Activated effector memory CD4-positive, alpha-beta T cell treated with anti-CD3 and anti-CD28 coated beads, Interleukin-2, amount 50 U/mL, for 16 hours (primary cell): ENCODE results near the gene POLN.

Source experiments
- DNase-seq: peaks from one replicate; pipeline ENCODE4 v3.0.0-alpha.2; 2020

Gene POLN

DNA sequence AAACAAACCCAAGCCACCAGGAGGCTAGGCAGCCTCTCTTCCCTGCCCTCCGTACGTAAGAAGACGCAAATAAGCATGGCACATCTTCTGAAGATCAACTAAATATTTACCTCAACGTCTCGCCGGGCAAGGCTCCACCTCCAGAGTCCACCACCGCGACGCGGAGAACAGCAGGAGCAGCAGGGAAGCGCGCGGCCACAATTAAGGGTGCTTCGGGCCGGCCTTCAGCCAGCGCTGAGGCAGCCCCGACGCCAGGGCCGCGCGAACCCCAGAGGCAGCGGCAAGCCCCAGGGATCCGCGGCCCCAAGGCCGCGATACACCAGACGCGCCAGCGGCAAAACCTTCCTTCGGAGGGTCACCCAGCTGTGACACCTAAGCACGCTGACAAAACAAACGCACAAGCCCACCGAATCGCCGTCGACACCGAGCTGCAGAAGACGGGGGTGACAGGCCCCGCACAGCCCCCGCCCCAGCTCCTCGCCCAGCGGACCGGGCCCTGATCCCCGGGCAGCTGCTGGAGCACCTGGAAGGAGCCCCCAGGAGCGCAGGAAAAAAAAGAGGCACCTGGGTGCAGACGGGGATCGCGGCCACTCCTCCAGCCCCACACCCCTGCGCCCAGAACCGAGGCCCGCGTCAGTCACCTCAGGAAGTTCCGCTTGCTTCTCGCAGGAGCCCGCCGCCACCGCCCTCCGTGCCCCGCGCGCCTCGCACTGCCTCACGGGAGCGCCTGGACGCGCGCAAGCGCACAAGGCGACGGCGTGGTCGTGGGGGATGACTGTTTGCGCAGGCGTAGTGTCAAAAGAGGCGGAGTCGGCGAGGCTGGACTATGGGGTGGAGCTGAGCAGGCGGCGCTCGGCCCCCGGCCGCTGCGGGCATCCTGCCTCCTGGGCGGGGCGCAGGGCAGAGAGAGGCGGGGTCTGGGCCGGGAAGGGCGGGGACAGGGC lies at the start of gene POLN, which contains the start of gene HAUS3:
Gene POLN (minus strand): TSS at position 712 of the 944 bp plus-strand sequence. CDS start 12,890 bp downstream, outside the sequence.
Gene HAUS3 (minus strand): TSS at position 712 of the 944 bp plus-strand sequence. CDS start 1,175 bp downstream, outside the sequence.
- peak; percentile 100 for DNase-seq

DNA sequence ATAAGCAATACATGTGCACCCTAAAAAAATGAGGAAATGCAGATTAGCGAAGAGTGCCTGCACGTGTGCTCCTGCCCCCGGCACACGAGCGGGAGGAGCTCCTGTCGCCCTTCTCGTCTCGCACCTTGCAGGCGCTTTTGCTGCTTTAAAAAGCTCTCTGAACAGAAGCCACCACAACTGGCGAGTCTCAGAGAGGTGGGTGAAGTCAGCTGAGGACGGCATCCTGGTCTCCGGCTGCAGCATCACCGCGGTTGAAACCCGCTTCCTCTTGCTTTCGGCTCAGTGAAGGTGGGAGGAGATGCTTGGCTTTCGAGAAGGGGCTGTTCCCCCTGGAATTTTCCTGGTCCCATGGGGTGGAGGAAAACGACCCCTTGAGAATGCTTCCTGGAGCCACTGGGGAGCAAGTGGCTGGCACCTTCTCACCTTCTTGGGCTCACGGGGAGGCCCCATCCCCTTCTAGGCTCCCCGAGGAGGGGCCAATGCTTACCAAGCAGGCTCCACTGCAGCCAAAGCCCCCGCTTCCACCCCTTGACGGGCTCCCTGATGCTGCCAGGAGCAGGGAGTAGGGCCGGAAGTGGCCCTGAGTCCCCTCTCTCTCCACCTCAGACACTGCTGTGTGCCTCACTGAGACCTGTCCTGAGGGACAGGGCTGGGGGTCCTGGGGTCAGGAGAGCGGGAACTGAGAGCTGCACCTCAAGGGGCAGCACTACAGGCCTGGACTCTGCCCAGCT lies 49.2 kb upstream of the POLN start:
- DNase-seq: peak; percentile 77

DNA sequence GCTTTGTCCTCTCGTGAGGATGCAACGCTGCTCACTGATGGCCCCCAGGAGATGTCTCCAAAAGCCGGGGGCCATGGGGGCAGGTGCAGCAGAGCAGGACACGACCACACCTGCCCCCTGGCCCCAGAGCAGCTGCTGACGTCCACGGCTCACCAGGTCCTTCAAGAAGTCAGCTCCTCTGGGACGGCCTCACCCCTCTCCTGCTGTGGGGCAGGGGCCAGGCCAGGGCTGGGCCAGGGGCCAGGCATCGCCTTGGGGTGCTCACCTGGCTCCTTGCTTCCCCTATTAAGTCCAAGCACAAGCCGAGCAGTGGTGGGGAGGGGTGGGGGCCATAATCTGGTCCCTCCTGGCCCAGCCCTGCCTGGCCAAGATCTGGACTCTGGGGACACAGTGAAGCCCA lies 48.6 kb upstream of the POLN start:
- DNase-seq: no peak

DNA sequence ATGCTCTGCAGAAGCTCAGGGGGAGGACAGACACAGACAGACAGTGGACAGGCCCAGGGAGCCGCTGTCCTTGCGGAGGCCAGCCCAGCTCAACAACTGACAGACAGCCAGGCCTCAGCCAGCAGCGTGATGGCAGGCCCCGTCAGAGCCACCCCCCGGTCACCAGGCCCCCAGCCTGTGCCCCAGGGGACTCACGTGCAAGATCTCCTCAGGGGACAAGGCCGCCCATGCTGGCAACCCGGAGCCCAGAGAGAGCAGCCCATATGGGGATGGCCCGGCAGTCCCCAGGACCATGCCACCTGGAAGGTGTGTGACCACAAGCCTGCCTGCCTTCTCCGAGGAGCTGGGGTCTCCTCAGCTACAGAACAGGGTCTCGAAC lies 48.0 kb upstream of the POLN start:
- peak; percentile 58 for DNase-seq

DNA sequence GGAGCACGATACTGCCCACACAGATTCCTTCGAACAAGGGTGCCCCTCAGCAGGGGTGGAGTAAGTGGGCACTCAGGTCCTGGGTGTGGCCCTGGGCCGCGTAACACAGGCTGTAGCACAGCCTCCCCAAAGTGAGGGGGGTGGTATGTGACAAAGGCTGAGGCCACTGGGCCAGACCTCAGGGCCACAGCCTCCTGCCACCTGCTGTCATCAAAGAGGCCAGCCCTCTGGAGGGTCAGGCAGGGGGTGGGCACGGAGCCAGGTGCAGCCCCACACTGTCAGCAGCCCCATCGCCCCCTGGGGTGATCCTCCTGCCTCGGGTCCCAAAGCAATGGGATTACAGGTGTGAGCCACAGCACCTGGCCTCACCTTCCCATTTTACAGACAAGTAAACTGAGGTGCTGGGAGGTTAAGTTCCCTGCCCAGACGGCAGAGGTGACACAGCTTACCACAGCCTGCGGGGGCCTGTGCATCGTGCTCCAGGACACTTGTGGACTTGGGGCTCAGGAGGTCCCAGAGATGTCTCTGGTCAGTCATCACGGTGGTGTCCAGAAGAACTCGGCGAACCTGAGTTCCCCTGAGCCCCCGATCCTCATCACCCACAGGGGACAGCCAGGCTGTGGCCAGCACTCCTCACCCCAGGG lies 47.5 kb upstream of the POLN start:
- DNase-seq: peak; percentile 50

DNA sequence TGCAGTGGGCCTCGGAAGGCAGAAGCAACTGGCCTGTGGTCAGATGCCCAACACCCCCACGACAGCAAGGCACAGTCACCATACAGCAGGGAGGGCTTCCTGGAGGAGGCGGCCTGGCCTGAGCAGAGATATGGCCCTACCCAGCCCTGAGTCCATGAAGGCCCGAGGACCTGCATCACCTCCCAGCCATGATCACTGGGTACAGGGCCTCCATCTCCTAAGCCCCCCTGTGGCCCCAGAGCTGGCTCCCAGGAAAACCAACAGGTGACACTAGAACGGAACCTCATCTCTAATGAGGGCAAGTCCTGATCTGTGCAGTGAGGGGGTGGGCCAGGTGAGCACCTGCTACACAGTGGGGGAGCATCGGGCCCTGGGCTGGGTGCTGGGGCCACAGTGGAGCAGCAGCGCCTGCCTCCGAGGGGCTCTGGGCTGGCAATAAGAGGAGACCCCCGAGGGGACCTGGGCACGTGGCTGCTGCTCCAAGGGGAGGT lies 46.2 kb upstream of the POLN start:
- peak; percentile 60 for DNase-seq

DNA sequence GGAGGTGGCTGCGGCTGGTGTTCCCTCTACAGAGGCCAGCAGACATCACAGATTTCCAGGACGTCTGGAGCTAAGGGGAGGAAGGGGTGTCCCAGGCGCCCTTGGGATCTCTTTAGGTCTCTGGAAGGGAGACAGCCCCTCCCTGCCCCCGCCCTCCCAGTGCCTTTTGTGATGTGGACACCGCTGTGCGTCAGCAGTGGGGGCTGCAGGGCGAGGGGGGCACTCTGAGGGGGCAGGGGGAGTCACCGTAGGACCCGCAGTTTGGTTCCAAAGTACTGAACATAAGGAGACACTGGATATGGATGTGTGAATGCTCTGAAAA lies 45.6 kb upstream of the POLN start:
- DNase-seq: no peak

DNA sequence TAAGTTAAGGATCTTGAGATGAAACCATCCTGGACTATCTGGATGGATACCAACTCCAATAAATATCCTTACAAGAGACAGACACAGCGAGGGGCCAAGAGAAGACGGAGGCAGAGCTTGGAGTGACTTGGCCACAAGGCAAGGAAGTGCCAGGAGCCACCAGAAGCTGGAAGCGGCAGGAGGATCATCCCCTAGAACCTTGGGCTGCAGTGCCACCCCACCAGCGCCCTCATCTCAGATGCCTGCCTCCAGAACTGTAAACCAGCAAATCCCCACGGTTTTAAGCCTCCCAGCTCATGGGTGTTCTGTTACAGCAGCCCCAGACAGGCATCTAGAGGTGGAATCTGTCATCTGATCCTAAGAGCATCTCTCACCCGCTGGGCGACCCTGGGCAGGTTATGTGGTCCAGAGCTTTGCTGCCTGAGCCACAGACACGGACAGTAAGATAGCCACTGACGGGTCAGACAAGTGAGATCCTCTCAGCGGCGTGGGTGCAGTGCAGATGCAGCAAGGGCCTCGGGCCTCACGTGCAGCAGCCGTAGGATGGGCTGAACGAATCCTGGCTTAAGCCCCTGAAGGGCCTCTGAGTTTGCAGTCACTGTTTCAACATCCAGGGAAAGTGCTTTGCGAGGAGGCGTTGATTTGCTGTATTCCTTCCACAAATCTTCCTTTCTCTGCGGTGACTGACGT lies 45.1 kb upstream of the POLN start:
- peak; percentile 46 for DNase-seq

DNA sequence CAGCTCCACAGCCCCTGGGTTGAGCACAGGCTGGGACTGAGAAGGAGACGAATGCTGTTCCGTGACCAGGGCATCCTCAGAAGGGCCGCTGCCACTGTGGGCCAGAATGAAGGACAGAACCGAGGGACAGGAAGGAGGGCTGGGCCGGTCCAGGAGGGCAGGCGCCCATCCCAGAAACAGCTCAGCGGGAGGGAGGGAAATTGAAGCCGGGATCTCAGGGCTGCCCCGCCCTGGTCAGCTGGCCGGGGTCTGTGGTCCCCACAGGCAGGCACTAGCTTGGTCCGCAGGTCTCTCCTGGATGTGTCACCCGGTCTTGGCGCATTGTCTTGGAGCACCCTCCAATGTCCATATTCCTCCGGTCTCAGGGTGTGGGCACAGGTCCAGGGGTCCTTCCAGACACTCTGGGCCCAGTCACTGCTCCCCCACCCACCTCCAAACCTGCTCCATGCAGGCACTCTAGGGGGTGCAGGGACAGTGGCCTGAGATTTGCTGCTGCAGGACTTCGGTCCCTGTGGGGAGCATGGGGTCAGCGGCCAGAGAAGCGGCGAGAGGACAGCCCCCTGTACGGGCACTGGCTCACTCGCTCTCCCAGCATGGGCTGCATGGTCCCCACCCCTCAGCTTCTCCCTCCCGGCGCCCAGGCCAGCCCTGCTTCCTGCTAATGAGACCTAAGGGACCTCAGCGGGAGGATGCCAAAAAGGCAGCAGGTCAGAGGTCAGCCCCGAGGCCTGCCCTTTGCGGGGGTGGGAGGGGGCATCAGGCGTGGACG lies 43.9 kb upstream of the POLN start:
- DNase-seq: peak; percentile 50

DNA sequence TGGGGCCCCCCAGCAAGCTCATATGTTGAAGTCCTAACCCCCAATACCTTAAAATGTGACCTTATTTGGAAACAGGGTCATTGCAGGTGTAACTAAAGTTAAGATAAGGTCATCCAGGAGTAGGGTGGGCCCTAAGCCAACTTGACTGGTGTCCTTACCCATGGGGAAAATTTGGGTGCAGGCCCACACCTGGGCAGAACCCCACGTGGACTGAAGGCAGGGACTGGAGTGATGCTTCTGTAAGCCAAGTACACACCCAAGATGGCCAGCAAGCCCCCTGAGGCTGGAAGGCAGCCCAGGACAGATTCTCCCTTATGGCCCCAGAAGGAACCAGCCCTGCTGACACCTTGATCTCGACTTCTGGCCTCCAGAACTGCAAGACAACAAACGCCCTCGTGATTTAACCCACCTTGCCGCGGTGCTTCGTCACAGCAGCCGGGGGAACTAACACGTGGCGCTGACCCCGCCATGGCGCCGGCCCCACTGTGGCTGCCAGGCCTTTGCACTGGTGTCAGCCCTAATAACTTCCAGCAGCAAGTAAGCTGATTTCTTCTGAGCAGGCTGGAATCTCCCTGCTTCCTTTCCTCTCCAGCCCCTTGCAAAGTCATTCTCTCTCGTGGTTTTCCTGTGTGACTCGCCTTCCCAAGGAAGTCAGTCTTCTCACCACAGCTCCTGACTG lies 43.2 kb upstream of the POLN start:
- peak; percentile 54 for DNase-seq

DNA sequence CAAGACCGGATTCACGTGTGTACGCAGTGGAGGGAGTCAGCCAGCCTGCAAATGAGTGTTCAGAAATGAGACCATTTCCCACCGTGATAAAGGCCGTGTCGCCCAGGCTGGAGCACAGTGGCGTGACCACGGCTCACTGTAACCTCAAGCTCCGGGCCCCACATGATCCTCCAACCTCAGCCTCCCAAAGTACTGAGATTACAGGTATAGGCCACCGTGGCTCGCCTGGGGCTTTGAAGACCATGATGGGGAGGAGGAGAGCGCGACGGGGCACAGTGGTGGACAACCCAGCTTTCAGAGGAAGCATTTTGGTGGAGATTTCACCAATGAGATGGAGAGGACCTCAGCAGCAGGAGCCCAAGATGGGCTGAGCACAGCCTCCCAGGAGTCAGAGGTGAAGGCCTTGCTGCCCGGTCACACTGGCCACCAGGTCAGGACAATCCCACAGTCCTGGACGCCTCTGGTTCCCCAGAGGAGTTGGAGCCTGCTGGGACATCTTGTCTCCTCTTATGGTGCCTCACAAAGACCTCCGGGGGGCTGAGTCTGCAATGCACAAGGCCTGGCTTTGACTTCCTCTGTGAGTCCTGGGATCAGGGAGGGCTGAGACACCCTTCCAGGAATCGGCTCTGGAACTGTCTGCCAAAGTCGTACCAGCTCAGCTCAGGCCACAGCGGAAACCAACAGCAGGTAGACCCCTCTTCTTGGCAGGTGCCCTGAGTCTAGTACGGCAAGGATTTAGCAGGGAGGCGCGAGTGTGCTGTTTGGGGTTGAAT lies 42.4 kb upstream of the POLN start:
- DNase-seq: peak; percentile 53

DNA sequence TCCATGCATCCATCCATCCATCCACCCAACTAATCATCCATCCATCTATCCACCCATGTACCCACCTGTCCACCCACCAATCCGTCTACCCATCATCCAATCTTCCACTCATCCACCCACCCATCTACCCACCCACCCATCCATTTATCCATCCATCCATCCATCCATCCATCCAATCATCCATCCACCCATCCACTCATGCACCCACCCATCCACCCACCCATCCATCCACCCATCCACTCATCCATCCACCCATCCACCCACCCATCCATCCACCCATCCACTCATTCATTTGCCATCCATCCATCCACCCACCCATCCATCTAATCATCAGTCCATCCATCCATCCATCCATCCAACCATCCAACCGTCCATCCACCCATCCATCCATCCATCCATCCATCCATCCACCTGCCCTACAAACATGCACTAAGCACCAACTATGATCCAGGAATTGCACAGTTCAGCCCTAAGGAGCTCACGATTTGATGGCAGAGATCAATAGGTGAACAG lies 41.3 kb upstream of the POLN start:
- no peak for DNase-seq

DNA sequence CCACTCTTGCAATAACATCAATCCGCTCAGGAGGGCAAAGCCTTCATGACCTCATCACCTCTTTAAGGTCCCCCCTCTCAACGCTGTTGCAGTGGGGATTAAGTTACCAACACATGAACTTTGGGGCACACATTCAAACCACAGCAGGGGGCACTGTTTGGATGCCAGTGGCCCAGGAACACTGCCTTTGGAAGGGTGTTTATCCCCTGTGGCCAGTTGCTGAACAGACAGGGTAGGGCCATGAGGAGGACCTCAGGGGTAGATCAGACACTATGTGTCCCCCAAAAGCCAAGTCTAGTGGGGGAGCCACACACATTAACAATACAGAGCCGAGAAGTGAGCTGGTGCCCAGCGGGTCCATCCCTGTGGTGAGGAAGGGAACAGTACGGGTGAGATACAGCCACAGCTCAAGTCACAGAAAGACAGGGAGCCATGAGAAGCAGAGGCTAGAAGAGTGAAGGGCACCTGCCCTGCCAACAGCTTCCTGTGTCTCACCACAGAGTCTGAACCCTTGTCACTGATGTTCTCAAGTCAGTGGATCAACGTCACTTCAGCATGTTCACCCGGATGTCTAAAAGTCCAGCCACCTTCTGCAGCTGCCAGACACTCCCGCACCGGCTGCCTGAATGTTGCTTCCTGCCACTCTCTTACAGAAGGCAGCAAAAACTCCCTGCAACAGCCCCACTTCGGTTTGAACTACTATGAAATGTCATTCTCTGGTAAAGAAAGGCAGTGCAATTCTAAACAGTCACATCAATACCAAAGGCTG lies 39.8 kb upstream of the POLN start:
- peak; percentile 86 for DNase-seq

DNA sequence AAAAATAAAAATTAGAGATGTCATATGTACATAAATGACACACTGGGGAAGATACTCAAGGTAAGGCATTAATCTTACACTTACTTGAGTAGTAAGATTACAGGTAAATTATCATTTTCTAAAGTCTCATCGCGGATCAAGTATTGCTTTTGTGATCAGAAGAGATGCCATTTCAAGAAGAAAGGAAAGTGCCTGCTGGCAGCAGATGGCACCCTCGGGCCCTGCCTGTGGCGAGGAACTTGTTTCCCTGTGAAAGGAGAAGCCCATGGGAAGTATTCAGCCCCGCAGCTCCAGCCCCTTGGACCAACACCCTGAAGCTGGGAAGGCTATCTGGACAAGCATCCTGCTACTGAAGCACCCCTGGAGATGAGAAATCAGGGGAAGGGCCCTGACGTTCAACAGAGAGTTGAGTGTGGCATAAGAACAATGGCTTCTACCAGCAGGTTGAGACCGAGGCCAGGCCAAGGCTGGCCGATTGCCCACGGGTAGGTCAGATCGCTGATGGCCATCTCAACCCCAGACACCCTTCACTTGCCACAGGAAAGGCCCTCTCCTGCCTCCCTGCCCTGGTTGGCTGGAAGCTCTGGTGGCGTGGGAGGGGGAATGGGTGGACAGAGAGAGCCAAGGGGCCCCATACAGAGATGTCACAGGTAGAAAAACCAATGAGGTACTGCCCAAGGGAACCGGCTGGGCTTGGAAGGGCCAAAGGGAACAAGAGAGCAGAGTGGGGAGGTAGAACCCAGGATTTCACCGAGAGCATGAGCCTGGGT lies 38.8 kb upstream of the POLN start:
- DNase-seq: no peak

DNA sequence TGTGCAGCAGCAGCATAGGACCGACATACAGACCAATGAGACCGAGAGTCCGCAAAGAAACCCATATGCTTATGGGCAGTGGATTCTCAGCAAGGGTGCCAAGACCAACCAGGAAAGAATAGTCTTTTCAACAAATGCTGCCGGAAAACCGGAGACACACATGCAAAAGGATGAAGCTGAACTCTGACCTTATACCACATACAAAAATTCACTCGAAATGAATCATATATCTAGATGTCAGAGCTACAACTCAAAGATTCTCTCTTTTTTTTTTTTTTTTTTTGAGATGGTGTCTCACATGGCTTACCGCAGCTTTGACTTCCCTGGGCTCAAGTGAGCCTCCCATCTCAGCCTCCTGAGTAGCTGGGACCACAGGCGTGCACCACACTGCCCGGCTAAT lies 36.0 kb upstream of the POLN start:
- no peak for DNase-seq

DNA sequence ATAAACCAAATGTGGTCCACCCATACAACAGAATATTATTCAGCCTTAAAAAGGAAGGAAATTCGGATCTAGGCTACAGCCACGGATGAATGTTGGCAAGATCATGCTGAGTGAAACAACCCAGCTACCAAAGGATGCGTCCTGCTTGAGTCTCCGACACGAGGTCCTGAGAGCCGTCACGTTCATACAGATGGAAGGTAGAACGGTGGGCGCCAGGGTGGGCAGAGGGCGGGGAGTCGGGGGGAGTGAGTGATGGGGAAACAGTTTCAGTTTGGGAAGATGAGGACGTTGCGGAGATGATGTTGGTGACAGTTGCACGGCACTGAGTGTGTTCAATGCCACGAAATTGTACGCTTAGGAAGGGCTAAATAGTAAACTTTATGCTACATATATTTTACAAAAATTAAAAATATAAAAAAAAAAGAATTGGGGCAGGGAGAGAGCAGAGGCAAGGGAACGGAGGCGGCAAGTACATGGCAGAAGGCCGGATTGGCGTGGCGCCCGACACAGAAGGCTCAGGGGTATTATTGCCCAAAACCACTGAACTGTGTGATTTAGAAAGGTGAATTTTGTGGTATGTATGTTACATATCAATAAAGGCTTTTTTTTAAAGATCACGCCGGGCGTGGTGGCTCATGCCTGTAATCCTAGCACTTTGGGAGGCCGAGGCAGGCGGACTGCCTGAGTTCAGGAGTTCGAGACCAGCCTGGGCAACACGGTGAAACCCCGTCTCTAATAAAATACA lies 34.8 kb upstream of the POLN start:
- DNase-seq: no peak

DNA sequence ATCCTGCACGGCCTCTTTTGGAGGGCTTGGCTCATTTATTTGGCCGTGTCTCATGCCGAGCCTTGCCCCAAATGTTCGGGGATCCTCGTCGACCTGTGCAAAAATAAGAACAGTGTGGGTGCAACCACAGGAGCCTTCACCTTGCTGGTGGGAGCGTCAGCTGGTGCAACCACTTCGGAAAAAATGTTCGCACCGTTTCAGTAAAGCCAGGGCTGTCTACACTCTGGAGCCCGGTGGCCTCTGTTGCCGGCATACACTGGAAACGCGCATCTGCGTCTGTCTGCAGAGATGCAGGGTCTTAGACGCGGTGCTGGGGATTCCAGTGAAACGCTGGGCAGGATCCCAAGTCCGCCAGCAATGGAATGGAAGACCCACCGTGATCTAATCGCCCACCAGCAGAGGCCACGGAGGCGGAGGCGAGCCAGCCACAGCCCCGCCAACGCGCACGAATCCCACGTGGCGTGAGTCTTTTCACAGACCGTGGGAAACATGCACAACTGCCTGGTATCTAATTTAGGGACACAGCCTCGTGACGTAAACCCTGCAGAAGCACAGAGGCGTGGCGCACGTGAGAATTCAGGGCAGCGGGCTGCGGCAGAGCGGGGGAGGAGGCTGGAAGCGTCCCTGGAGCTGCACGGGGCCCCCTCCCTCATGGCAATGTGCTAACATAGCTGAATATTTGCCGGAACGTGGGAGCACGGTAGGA lies 33.8 kb upstream of the POLN start:
- DNase-seq: no peak
